ENCODE results near the gene ARHGAP42. TPM values are rescaled to one million over a fixed set of nuclear protein-coding genes. Genes with fewer than 3 reads are reported as not detected.
A peak's percentile ranks its signal among the peaks of the same experiment; 100 is the strongest.

Gene ARHGAP42
- total RNA-seq, 1 experiment from 2014 or later: 39.1 TPM

- Histone ChIP-seq H3K27ac (ENCODE audit: insufficient read length, low read depth, low read length) (no peak overlapping the region), H3K4me2 (ENCODE audit: insufficient read depth, insufficient read length, low read length) (no peak overlapping the region), H3K18ac (ENCODE audit: insufficient read length, low read depth, low read length) (no peak overlapping the region), H2BK15ac (ENCODE audit: low read depth, low read length) (no peak overlapping the region), H3K27me3 (ENCODE audit: insufficient read depth, low read length) (no peaks in the 10 kb centered on the region), H3K23me2 (ENCODE audit: insufficient read length, low read depth, low read length, poor library complexity, severe bottlenecking) (no peaks in the 10 kb centered on the region), H4K5ac (ENCODE audit: insufficient read length, low read depth, low read length) (no peak overlapping the region), H3T11ph (ENCODE audit: low read length) (no peak overlapping the region), H3K56ac (ENCODE audit: insufficient read length, low read depth, low read length) (no peak overlapping the region), H3K23ac (ENCODE audit: insufficient read length, low read depth, low read length) (no peak overlapping the region), H2BK5ac (ENCODE audit: insufficient read length, low read length) (no peak overlapping the region), H2BK20ac (ENCODE audit: low read depth, low read length, poor library complexity, severe bottlenecking) (no peak overlapping the region), H3K4me1 (ENCODE audit: insufficient read depth, low read length) (peaks cover 11% of the 10 kb centered on the region), H3K14ac (ENCODE audit: insufficient read depth, low read length) (no peak overlapping the region), H3K79me2 (ENCODE audit: insufficient read depth, low read length) (no peaks in the 10 kb centered on the region), H4K91ac (ENCODE audit: insufficient read length, low read depth, low read length) (no peak overlapping the region), H4K20me1 (ENCODE audit: control insufficient read depth, insufficient read depth, insufficient read length) (no peaks in the 10 kb centered on the region), H3K9me3 (ENCODE audit: control insufficient read depth, low read depth, low read length) (no peaks in the 10 kb centered on the region), H2BK12ac (ENCODE audit: insufficient read length, low read depth, low read length) (no peak overlapping the region), H2AK5ac (ENCODE audit: insufficient read length, low read length) (no peak overlapping the region), H3K4ac (ENCODE audit: low read depth, low read length) (no peak overlapping the region), H2AFZ (ENCODE audit: low read length) (no peak overlapping the region), H4K8ac (replicated peaks; ENCODE audit: insufficient read length, low read depth, low read length) (no peak overlapping the region), H3K9ac (ENCODE audit: extremely low read depth, insufficient read length, low read length) (no peak overlapping the region), H2BK120ac (ENCODE audit: low read depth, low read length, poor library complexity, severe bottlenecking) (no peak overlapping the region), H3K79me1 (ENCODE audit: insufficient read depth, low read depth, low read length, poor library complexity, severe bottlenecking) (no peaks in the 10 kb centered on the region)
- Mint-ChIP-seq H3K27ac (peak overlapping the region; percentile 14 to 65 (median 17)), H3K4me1 (peaks cover 51 to 52% of the 10 kb centered on the region in 2 experiments), H3K4me3 (peak overlapping the region in 1 of 2 experiments; percentile 21; a peak in 1 of 5 replicates), H3K27me3 (ENCODE audit: low read depth) (no peaks in the 10 kb centered on the region), H3K9me3 (no peaks in the 10 kb centered on the region), H3K36me3 (ENCODE audit: insufficient read depth in 1 of 3, low read depth in 3 of 3) (peaks cover 2 to 6% (median 2%) of the 10 kb centered on the region in 3 experiments; a peak in 4 of 7 replicates)
- TF ChIP-seq, protein P1, sequence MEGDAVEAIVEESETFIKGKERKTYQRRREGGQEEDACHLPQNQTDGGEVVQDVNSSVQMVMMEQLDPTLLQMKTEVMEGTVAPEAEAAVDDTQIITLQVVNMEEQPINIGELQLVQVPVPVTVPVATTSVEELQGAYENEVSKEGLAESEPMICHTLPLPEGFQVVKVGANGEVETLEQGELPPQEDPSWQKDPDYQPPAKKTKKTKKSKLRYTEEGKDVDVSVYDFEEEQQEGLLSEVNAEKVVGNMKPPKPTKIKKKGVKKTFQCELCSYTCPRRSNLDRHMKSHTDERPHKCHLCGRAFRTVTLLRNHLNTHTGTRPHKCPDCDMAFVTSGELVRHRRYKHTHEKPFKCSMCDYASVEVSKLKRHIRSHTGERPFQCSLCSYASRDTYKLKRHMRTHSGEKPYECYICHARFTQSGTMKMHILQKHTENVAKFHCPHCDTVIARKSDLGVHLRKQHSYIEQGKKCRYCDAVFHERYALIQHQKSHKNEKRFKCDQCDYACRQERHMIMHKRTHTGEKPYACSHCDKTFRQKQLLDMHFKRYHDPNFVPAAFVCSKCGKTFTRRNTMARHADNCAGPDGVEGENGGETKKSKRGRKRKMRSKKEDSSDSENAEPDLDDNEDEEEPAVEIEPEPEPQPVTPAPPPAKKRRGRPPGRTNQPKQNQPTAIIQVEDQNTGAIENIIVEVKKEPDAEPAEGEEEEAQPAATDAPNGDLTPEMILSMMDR (conservative IDR thresholded peaks at IDR 0.05): no peak
- 100% methylated on average over 1 of the region's 7 CpGs for WGBS (ENCODE audit: extremely low coverage, insufficient read length, low lambda C conversion rate)
- DNase-seq: no peak
These were observed 173.4 kb downstream of the ARHGAP42 start for GRCh38 chr11:100860318-100861155.

All from H9 (cell line).